HEK293 (cell line): Measurements from ENCODE around the gene CILP.

Experiments
- CTCF ChIA-PET: fragments of 350-600 bp; formaldehyde crosslinking; extraction: SDS; loops from one replicate; lab custom pipeline; 2021; ENCODE audit warnings: antibody characterized with exemption; lab: Yijun Ruan, JAX
- POLR2A ChIA-PET: fragments of 300-600 bp; formaldehyde crosslinking; extraction: SDS; loops from one replicate; lab custom pipeline; 2020; ENCODE audit warnings: antibody characterized with exemption, inconsistent platforms; lab: Yijun Ruan, JAX
- H3K27ac ChIP-seq: fragments of 200-500 bp; sonication (Bioruptor generic); 2 replicates; pipeline ENCODE4 v1.5.1; 2014; ENCODE audit warnings: low read depth, low read length, control low read depth, inconsistent platforms; ENCODE audit errors: extremely low read depth
- H3K36me3 ChIP-seq, 2 experiments: fragments of 200-500 bp in 1 of 2; sonication (Bioruptor generic) in 1 of 2; 1 replicate in 1 of 2; 2 replicates in 1 of 2; pipeline ENCODE4 v1.5.1; 2014 to 2017; ENCODE audit warnings: inconsistent platforms in 2 of 2, low read length in 2 of 2; ENCODE audit not compliant: control insufficient read depth in 2 of 2, insufficient read depth in 1 of 2
- H3K4me1 ChIP-seq: fragments of 200-500 bp; sonication (Bioruptor generic); 2 replicates; pipeline ENCODE4 v1.5.1; 2014; ENCODE audit warnings: mild to moderate bottlenecking, low read length, inconsistent platforms; ENCODE audit not compliant: control insufficient read depth, insufficient read depth
- H3K4me3 ChIP-seq: 2 replicates; pipeline ENCODE4 v1.5.1; 2011; ENCODE audit warnings: low read depth, mild to moderate bottlenecking, control low read depth, low read length, moderate library complexity
- H3K9me3 ChIP-seq: fragments of 200-500 bp; sonication (Bioruptor generic); 2 replicates; pipeline ENCODE4 v1.5.1; 2014; ENCODE audit warnings: low read depth, low read length, inconsistent platforms; ENCODE audit not compliant: control insufficient read depth, insufficient read depth
- EGR2 ChIP-seq: fragments of 450-650 bp; formaldehyde crosslinking; IDR thresholded peaks from 2 replicates; pipeline ENCODE4 v1.5.1; 2016; ENCODE audit warnings: low read depth, missing biosample characterization, missing genetic modification characterization
- HOXD13 ChIP-seq: sonication (generic); formaldehyde crosslinking; IDR thresholded peaks from 2 replicates; pipeline ENCODE4 v1.8.0; 2022; ENCODE audit warnings: missing genetic modification reagents, borderline replicate concordance
- MEIS1 ChIP-seq: sonication (generic); formaldehyde crosslinking; IDR thresholded peaks from 2 replicates; pipeline ENCODE4 v1.8.1; 2022; ENCODE audit warnings: missing genetic modification reagents, mild to moderate bottlenecking, borderline replicate concordance
- SCRT2 ChIP-seq: fragments of 450-650 bp; formaldehyde crosslinking; IDR thresholded peaks from 2 replicates; pipeline ENCODE4 v1.5.1; 2016; ENCODE audit warnings: missing biosample characterization, missing genetic modification characterization
- ZBTB17 ChIP-seq: fragments of 450-650 bp; formaldehyde crosslinking; IDR thresholded peaks from 2 replicates; pipeline ENCODE4 v1.5.1; 2016; ENCODE audit warnings: missing biosample characterization, missing genetic modification characterization
- ZNF138 ChIP-seq: fragments of 450-650 bp; formaldehyde crosslinking; IDR thresholded peaks from 2 replicates; pipeline ENCODE4 v1.5.1; 2016; ENCODE audit warnings: missing biosample characterization, missing genetic modification characterization, borderline replicate concordance
- ZNF155 ChIP-seq: fragments of 450-650 bp; formaldehyde crosslinking; IDR thresholded peaks from 2 replicates; pipeline ENCODE4 v1.5.1; 2016; ENCODE audit warnings: missing biosample characterization, missing genetic modification characterization
- ZNF292 ChIP-seq: fragments of 450-650 bp; formaldehyde crosslinking; IDR thresholded peaks from 2 replicates; pipeline ENCODE4 v1.5.1; 2016; ENCODE audit warnings: low read depth, missing biosample characterization, missing genetic modification characterization, borderline replicate concordance
- ZNF366 ChIP-seq: fragments of 450-650 bp; formaldehyde crosslinking; conservative IDR thresholded peaks from 2 replicates; pipeline ENCODE4 v1.5.1; 2016; ENCODE audit warnings: missing biosample characterization, missing genetic modification characterization
- ZNF37A ChIP-seq: fragments of 450-650 bp; IDR thresholded peaks from 2 replicates; pipeline ENCODE4 v1.5.1; 2018; ENCODE audit warnings: missing biosample characterization, missing genetic modification characterization
- ZNF391 ChIP-seq: fragments of 450-650 bp; formaldehyde crosslinking; IDR thresholded peaks from 2 replicates; pipeline ENCODE4 v1.5.1; 2016; ENCODE audit warnings: low read depth, missing biosample characterization, missing genetic modification characterization, borderline replicate concordance
- ZNF514 ChIP-seq: fragments of 450-650 bp; formaldehyde crosslinking; IDR thresholded peaks from 2 replicates; pipeline ENCODE4 v1.5.1; 2016; ENCODE audit warnings: missing biosample characterization, missing genetic modification characterization
- ZNF521 ChIP-seq: fragments of 450-650 bp; formaldehyde crosslinking; IDR thresholded peaks from 2 replicates; pipeline ENCODE4 v1.5.1; 2017; ENCODE audit warnings: missing biosample characterization, mild to moderate bottlenecking, missing genetic modification characterization
- ZNF560 ChIP-seq: fragments of 450-650 bp; formaldehyde crosslinking; IDR thresholded peaks from 2 replicates; pipeline ENCODE4 v1.5.1; 2017; ENCODE audit warnings: missing biosample characterization, missing genetic modification characterization, borderline replicate concordance
- ZNF660 ChIP-seq: fragments of 450-650 bp; IDR thresholded peaks from 2 replicates; pipeline ENCODE4 v1.5.1; 2018; ENCODE audit warnings: missing biosample characterization, mild to moderate bottlenecking, missing genetic modification characterization
- TF ChIP-seq, protein P1 (sequence below): fragments of 450-650 bp; formaldehyde crosslinking; IDR thresholded peaks from 2 replicates; pipeline ENCODE4 v1.5.0; 2017; ENCODE audit warnings: missing biosample characterization, missing genetic modification characterization, borderline replicate concordance
- TF ChIP-seq, protein P2 (sequence below): fragments of 450-650 bp; formaldehyde crosslinking; IDR thresholded peaks from 2 replicates; pipeline ENCODE4 v1.5.1; 2017; ENCODE audit warnings: missing biosample characterization, missing genetic modification characterization
- TF ChIP-seq, protein P3 (sequence below): IDR thresholded peaks from 2 replicates; pipeline ENCODE4 v1.6.1; 2011; ENCODE audit warnings: mild to moderate bottlenecking, low read depth, low read length, borderline replicate concordance
- TF ChIP-seq, protein P4 (sequence below): sonication (generic); formaldehyde crosslinking; IDR thresholded peaks from 2 replicates; pipeline ENCODE4 v1.8.1; 2022; ENCODE audit warnings: mild to moderate bottlenecking, moderate library complexity, missing genetic modification reagents
- TF ChIP-seq, protein P5 (sequence below): fragments of 450-650 bp; formaldehyde crosslinking; IDR thresholded peaks from 2 replicates; pipeline ENCODE4 v1.5.1; 2016; ENCODE audit warnings: missing biosample characterization, missing genetic modification characterization
- TF ChIP-seq, protein P6 (sequence below): fragments of 450-650 bp; formaldehyde crosslinking; IDR thresholded peaks from 2 replicates; pipeline ENCODE4 v1.5.1; 2016; ENCODE audit warnings: missing biosample characterization, missing genetic modification characterization
- TF ChIP-seq, protein P7 (sequence below): fragments of 450-650 bp; formaldehyde crosslinking; optimal IDR thresholded peaks from 2 replicates; pipeline ENCODE3; 2016; ENCODE audit warnings: missing biosample characterization, mild to moderate bottlenecking, missing genetic modification characterization

Gene CILP

DNA sequence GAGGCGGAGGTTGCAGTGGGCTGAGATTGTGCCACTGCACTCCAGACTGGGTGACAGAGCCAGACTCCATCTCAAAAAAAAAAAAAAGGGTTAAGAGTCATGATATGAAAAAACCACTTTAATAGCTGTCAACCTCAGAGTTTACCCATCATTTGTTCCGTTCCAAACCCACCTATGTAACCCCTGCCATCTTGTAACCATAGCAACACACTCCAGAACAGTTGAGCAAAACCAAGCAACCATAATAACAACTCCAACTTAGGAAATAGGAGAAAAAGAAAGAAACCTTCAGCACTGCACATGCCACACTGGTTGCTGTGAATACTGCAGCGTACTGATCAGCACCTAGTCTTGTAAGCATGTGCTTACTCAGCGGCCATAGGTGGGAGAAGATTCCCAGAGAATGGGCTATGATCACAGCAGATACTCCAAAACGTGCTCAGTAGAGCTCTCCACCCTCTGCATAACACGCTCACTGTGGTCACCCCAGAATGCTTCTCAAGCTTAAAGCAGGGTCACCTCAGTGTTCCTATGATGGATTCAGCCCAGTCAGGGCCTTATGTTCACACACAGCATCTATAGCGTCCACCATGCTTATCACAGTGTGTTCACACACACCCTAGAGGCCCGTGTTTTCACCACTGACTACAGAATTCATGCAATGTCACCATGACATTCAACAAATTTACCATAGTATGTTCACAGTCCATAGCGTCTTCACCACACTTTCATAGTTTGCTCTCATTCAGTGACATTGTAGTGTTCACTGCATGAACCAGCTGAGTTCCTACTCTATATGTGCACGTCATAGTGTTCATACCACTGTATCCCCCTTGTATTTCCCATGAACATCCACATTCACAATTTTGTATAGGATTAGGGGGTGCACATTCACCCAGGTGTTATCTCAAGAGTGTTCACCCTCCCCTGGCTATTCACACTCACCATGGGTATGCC lies 6.5 kb upstream of the CILP start:
- POLR2A ChIA-PET: interaction anchor here (0.6 to 1.0 kb wide), 2 partner anchors 32 to 377 kb away, joined by 3 to 4 read pairs; partner anchors contain the start of gene CLPX
- Histone ChIP-seq H3K4me3 (no peak overlapping the region), H3K4me1 (no peaks in the 10 kb centered on the region), H3K27ac (no peak overlapping the region), H3K9me3 (no peaks in the 10 kb centered on the region), H3K36me3 (no peaks in the 10 kb centered on the region)
- TF ChIP-seq, protein P1, sequence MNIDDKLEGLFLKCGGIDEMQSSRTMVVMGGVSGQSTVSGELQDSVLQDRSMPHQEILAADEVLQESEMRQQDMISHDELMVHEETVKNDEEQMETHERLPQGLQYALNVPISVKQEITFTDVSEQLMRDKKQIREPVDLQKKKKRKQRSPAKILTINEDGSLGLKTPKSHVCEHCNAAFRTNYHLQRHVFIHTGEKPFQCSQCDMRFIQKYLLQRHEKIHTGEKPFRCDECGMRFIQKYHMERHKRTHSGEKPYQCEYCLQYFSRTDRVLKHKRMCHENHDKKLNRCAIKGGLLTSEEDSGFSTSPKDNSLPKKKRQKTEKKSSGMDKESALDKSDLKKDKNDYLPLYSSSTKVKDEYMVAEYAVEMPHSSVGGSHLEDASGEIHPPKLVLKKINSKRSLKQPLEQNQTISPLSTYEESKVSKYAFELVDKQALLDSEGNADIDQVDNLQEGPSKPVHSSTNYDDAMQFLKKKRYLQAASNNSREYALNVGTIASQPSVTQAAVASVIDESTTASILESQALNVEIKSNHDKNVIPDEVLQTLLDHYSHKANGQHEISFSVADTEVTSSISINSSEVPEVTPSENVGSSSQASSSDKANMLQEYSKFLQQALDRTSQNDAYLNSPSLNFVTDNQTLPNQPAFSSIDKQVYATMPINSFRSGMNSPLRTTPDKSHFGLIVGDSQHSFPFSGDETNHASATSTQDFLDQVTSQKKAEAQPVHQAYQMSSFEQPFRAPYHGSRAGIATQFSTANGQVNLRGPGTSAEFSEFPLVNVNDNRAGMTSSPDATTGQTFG (tag by site-specific recombination): no peak
- TF ChIP-seq ZNF292 (tag by site-specific recombination) (no peak), HOXD13 (CRISPR knock-in tag) (no peak), ZNF37A (tag by site-specific recombination) (no peak), ZNF155 (tag by site-specific recombination) (no peak), ZNF366 (tag by site-specific recombination) (no peak), ZNF521 (tag by site-specific recombination) (no peak), ZNF660 (tag by site-specific recombination) (no peak)
- TF ChIP-seq, protein P2, sequence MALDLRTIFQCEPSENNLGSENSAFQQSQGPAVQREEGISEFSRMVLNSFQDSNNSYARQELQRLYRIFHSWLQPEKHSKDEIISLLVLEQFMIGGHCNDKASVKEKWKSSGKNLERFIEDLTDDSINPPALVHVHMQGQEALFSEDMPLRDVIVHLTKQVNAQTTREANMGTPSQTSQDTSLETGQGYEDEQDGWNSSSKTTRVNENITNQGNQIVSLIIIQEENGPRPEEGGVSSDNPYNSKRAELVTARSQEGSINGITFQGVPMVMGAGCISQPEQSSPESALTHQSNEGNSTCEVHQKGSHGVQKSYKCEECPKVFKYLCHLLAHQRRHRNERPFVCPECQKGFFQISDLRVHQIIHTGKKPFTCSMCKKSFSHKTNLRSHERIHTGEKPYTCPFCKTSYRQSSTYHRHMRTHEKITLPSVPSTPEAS: no peak
- CTCF ChIA-PET: interaction anchor here (0.6 to 0.7 kb wide), 2 partner anchors 53 to 79 kb away, joined by 3 to 8 read pairs; no protein-coding TSS in a partner anchor

DNA sequence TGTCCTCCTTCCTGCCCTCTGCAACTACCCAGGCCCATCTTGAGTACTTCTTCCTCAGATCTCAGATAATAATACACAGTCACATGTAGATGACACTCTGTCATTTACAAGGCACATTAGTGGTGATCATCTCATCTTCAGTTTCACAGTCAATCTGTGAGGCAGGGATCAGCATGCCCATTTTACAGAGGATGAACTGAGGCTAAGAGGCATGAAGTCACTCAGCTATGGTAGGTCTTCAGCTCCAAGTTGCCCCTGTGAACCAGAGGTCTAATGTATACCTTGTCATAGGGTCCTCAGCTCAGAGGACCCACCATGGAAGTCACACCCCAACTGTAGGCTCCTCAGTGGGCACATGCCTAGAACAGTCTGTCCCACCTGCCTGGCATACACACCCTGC lies 4.2 kb upstream of the CILP start:
- H3K9me3 ChIP-seq: no peaks in the 10 kb centered on the region
- H3K27ac ChIP-seq: no peak overlapping the region
- TF ChIP-seq SCRT2 (tag by site-specific recombination) (no peak), EGR2 (tag by site-specific recombination) (no peak), MEIS1 (no peak), ZNF560 (tag by site-specific recombination) (no peak), HOXD13 (CRISPR knock-in tag) (no peak), ZBTB17 (tag by site-specific recombination) (no peak), ZNF514 (tag by site-specific recombination) (no peak), ZNF391 (no peak), ZNF138 (tag by site-specific recombination) (no peak)
- TF ChIP-seq, protein P3, sequence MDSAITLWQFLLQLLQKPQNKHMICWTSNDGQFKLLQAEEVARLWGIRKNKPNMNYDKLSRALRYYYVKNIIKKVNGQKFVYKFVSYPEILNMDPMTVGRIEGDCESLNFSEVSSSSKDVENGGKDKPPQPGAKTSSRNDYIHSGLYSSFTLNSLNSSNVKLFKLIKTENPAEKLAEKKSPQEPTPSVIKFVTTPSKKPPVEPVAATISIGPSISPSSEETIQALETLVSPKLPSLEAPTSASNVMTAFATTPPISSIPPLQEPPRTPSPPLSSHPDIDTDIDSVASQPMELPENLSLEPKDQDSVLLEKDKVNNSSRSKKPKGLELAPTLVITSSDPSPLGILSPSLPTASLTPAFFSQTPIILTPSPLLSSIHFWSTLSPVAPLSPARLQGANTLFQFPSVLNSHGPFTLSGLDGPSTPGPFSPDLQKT: no peak
- TF ChIP-seq, protein P4, sequence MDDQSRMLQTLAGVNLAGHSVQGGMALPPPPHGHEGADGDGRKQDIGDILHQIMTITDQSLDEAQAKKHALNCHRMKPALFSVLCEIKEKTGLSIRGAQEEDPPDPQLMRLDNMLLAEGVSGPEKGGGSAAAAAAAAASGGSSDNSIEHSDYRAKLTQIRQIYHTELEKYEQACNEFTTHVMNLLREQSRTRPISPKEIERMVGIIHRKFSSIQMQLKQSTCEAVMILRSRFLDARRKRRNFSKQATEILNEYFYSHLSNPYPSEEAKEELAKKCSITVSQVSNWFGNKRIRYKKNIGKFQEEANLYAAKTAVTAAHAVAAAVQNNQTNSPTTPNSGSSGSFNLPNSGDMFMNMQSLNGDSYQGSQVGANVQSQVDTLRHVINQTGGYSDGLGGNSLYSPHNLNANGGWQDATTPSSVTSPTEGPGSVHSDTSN (CRISPR knock-in tag): no peak
- TF ChIP-seq, protein P5, sequence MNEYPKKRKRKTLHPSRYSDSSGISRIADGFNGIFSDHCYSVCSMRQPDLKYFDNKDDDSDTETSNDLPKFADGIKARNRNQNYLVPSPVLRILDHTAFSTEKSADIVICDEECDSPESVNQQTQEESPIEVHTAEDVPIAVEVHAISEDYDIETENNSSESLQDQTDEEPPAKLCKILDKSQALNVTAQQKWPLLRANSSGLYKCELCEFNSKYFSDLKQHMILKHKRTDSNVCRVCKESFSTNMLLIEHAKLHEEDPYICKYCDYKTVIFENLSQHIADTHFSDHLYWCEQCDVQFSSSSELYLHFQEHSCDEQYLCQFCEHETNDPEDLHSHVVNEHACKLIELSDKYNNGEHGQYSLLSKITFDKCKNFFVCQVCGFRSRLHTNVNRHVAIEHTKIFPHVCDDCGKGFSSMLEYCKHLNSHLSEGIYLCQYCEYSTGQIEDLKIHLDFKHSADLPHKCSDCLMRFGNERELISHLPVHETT (tag by site-specific recombination): no peak
- TF ChIP-seq, protein P6, sequence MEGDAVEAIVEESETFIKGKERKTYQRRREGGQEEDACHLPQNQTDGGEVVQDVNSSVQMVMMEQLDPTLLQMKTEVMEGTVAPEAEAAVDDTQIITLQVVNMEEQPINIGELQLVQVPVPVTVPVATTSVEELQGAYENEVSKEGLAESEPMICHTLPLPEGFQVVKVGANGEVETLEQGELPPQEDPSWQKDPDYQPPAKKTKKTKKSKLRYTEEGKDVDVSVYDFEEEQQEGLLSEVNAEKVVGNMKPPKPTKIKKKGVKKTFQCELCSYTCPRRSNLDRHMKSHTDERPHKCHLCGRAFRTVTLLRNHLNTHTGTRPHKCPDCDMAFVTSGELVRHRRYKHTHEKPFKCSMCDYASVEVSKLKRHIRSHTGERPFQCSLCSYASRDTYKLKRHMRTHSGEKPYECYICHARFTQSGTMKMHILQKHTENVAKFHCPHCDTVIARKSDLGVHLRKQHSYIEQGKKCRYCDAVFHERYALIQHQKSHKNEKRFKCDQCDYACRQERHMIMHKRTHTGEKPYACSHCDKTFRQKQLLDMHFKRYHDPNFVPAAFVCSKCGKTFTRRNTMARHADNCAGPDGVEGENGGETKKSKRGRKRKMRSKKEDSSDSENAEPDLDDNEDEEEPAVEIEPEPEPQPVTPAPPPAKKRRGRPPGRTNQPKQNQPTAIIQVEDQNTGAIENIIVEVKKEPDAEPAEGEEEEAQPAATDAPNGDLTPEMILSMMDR: no peak
- TF ChIP-seq, protein P7, sequence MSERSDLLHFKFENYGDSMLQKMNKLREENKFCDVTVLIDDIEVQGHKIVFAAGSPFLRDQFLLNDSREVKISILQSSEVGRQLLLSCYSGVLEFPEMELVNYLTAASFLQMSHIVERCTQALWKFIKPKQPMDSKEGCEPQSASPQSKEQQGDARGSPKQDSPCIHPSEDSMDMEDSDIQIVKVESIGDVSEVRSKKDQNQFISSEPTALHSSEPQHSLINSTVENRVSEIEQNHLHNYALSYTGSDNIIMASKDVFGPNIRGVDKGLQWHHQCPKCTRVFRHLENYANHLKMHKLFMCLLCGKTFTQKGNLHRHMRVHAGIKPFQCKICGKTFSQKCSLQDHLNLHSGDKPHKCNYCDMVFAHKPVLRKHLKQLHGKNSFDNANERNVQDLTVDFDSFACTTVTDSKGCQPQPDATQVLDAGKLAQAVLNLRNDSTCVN (tag by site-specific recombination): no peak
- no peaks in the 10 kb centered on the region for H3K36me3 ChIP-seq
- ChIA-PET POLR2A (no interaction called here), CTCF (interaction anchor here (0.6 to 1.0 kb wide), 2 partner anchors 33 to 161 kb away, joined by 3 read pairs; no protein-coding TSS in a partner anchor)
- H3K4me1 ChIP-seq: no peaks in the 10 kb centered on the region
- H3K4me3 ChIP-seq: no peak overlapping the region
